Progenitor cell of endocrine pancreas (in vitro differentiated cells): ENCODE measurements around the gene DUSP23. TPM values are rescaled to one million over a fixed set of nuclear protein-coding genes. Genes with fewer than 3 reads are reported as not detected.

Source experiments
- DNase-seq: peaks from one replicate; pipeline ENCODE4 v3.0.0; 2021; ENCODE audit warnings: low spot score; ENCODE audit not compliant: unreplicated experiment
- H3K27ac Mint-ChIP-seq: 2 replicates; pipeline ENCODE4 v1.8.0; 2021; ENCODE audit warnings: mild to moderate bottlenecking, moderate library complexity, mixed read lengths
- H3K27me3 Mint-ChIP-seq: 2 replicates; pipeline ENCODE4 v1.8.0; 2021; ENCODE audit warnings: mixed read lengths
- H3K36me3 Mint-ChIP-seq: 2 replicates; pipeline ENCODE4 v1.8.0; 2022; ENCODE audit warnings: mixed read lengths; ENCODE audit not compliant: insufficient read depth
- H3K4me1 Mint-ChIP-seq: 2 replicates; pipeline ENCODE4 v1.8.0; 2021; ENCODE audit warnings: low read depth, mixed read lengths
- H3K4me3 Mint-ChIP-seq: 2 replicates; pipeline ENCODE4 v1.8.0; 2021; ENCODE audit warnings: low read depth, mild to moderate bottlenecking, moderate library complexity, mixed read lengths
- H3K9me3 Mint-ChIP-seq: 2 replicates; pipeline ENCODE4 v1.8.0; 2021; ENCODE audit warnings: low read depth, mixed read lengths
- total RNA-seq: library from RNA; stranded (reverse); gene quantifications from 2 replicates; pipeline ENCODE4 v1.2.1, GENCODE V29; 2021
- TF ChIP-seq, protein P1 (sequence below): fragments of 200-600 bp; sonication (generic); IDR thresholded peaks from one replicate; pipeline ENCODE4 v1.5.0; 2021; ENCODE audit warnings: antibody characterized with exemption, mild to moderate bottlenecking; ENCODE audit not compliant: unreplicated experiment

DUSP23 gene
- total RNA-seq, 1 donor from 2014 or later: 16.9 TPM

DNA sequence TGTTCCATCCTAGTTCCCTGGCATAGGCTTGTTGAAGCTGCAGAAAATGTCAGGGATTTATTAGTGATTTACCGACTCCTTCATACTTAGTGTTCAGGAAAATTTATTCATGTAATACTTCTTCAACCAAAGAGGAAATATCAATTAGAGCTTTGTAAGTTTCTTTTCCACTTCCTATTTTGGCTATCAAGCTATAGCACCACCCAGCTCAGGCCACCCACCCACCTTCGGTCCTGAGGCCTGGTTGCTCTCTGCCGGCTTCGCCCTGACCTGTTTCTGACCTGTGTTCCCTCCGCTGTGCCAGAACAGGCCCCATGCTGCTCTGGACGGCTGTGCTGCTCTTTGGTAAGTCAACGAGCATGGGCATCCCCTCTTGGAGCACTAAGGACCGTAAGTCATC, 21.3 kb downstream of the DUSP23 start, which contains the start of gene FCRL6:
FCRL6 (plus strand) TSS at position 250 of the 400 bp plus-strand sequence; CDS start at position 315, 65 bp downstream.
- Mint-ChIP-seq H3K4me3 (no peak within 1 kb of the TSS), H3K4me1 (no peaks in the 10 kb centered on the region), H3K9me3 (no peaks in the 10 kb centered on the region), H3K27me3 (peaks cover 66% of the 10 kb centered on the region), H3K27ac (no peak within 1 kb of the TSS), H3K36me3 (no peaks in the 10 kb centered on the region)
- TF ChIP-seq, protein P1, sequence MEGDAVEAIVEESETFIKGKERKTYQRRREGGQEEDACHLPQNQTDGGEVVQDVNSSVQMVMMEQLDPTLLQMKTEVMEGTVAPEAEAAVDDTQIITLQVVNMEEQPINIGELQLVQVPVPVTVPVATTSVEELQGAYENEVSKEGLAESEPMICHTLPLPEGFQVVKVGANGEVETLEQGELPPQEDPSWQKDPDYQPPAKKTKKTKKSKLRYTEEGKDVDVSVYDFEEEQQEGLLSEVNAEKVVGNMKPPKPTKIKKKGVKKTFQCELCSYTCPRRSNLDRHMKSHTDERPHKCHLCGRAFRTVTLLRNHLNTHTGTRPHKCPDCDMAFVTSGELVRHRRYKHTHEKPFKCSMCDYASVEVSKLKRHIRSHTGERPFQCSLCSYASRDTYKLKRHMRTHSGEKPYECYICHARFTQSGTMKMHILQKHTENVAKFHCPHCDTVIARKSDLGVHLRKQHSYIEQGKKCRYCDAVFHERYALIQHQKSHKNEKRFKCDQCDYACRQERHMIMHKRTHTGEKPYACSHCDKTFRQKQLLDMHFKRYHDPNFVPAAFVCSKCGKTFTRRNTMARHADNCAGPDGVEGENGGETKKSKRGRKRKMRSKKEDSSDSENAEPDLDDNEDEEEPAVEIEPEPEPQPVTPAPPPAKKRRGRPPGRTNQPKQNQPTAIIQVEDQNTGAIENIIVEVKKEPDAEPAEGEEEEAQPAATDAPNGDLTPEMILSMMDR: no peak
- no peak for DNase-seq

DNA sequence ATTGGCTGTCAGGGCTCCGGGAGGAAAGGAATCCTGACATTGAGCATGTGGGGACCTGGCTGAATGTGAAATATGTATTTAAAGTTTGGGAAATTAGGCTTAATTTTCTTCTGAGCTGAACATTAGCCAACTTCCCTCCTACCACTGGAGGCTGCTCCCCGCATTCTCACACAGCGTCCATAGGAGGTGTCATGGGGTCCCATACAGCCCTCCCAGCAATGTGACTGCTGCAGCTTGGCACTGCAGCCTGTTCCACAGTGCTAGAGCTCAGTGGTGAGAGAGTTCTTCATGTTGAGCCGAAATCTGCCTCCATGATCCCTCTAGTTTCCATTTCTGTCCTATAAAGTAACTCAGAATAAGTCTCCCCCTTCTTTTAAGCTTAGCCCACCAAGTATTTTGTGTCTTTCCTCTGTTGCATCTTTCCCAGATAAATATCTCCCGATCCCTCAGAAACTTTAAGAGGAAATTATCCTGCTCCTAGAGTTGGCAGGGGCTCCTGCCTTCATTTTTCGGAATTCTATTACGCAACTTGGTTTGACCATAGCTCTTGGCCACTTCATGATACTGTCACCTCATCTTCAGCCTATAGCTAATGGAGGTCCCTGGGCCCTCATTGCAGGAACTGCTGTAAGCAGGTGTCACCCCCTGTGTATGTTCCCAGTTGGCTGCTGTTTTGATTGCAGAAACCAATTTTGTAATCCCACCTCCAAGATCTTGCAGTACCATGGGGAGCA, 23.4 kb downstream of the DUSP23 start:
- no peak for DNase-seq
- no peaks in the 10 kb centered on the region for H3K4me1 Mint-ChIP-seq

DNA sequence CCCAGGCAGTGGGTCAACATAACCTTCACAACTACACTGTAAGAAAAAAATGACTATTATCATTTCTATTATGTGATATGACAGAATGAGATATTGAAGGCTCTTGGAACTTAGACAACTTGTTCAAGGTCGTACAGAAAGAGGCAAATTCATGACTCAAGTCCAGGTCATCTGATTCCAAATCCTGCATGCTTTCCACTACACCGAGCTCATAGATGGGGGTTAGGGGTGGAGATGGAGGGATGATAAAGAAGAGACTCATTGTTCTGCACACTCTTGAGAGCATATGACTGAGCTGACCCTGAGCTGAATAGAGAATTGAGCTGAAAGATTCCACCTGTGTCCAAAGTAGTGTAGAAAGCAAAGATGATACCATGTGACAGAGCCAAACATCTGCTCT, 24.2 kb downstream of the DUSP23 start:
- no peak overlapping the region for H3K4me3 Mint-ChIP-seq
- no peak overlapping the region for H3K27ac Mint-ChIP-seq
- H3K9me3 Mint-ChIP-seq: no peaks in the 10 kb centered on the region
- no peaks in the 10 kb centered on the region for H3K36me3 Mint-ChIP-seq
- TF ChIP-seq, protein P1: no peak
- H3K4me1 Mint-ChIP-seq: no peaks in the 10 kb centered on the region
- DNase-seq: no peak
- peaks cover 74% of the 10 kb centered on the region for H3K27me3 Mint-ChIP-seq

More for the DNA sequence above, 23.4 kb downstream of the DUSP23 start:
- Mint-ChIP-seq H3K9me3 (no peaks in the 10 kb centered on the region), H3K4me3 (no peak overlapping the region), H3K27ac (no peak overlapping the region), H3K36me3 (no peaks in the 10 kb centered on the region), H3K27me3 (peaks cover 69% of the 10 kb centered on the region)
- TF ChIP-seq, protein P1: no peak

DNA sequence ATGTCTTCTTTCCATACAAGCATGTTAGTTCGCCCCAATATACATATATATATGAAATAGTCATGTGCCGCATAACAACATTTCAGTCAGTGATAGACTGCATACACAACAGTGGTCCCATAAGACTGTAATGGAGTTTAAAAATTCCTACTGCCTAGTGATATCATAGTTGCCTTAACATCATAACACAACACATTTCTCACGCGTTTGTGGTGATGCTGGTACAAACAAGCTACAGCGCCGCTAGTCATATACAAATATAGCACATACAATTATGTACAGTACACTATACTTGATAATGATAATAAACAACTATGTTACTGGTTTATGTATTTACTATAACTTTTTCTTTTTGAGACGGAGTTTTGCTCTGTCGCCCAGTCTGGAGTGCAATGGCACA, 35.2 kb downstream of the DUSP23 start:
- Mint-ChIP-seq H3K27ac (no peak overlapping the region), H3K36me3 (no peaks in the 10 kb centered on the region), H3K27me3 (peaks cover 55% of the 10 kb centered on the region), H3K4me1 (peaks cover 1% of the 10 kb centered on the region), H3K9me3 (no peaks in the 10 kb centered on the region), H3K4me3 (no peak overlapping the region)
- DNase-seq: no peak
- TF ChIP-seq, protein P1: no peak

DNA sequence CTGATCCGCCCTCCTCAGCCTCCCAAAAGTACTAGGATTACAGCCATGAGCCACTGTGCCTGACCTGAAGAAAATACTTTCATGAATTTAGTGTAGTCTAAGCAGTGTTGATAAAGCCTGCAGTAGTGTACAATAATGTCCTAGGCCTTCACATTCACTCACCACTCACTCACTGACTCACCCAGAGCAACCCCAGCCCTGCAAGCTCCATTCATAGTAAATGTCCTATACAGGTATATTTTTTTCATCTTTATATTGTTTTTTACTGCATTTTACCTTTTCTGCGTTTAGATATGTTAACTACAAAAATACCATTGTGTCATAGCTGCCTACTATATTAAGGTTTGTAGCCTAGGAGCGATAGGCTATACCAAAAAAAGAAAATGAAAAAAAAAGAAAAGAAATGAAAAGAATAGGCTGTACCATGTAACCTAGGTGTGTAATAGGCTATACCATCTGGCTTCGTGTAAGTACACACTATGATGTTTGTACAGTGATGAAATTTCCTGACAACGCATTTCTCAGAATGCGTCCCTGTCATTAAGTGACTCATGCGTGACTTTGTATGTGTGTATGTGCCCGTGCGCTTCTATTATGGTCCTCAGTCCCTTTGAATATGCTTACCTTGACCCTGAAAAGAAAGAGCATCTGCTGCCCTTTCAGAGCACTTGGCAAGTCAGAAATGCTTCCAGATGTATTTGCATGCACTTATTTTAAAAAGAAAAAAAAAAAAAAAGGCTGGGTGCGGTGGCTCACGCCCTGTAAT, 36.7 kb downstream of the DUSP23 start:
- Mint-ChIP-seq H3K4me3 (no peak overlapping the region), H3K4me1 (peaks cover 1% of the 10 kb centered on the region), H3K36me3 (no peaks in the 10 kb centered on the region), H3K27ac (peak overlapping the region; percentile 83), H3K27me3 (peaks cover 57% of the 10 kb centered on the region), H3K9me3 (no peaks in the 10 kb centered on the region)
- TF ChIP-seq, protein P1: no peak
- DNase-seq: no peak
